GM21390 (cell line): ENCODE measurements around the gene ODAD4.

Experiments used
- ATAC-seq: cut with Tn5 transposase; IDR thresholded peaks from one replicate; pipeline ENCODE4 v1.9.1; 2021; ENCODE audit not compliant: unreplicated experiment

The ODAD4 gene

GRCh38 chr17:41967921-41968578, 37.6 kb downstream of the ODAD4 start:
- no peak for ATAC-seq

DNA sequence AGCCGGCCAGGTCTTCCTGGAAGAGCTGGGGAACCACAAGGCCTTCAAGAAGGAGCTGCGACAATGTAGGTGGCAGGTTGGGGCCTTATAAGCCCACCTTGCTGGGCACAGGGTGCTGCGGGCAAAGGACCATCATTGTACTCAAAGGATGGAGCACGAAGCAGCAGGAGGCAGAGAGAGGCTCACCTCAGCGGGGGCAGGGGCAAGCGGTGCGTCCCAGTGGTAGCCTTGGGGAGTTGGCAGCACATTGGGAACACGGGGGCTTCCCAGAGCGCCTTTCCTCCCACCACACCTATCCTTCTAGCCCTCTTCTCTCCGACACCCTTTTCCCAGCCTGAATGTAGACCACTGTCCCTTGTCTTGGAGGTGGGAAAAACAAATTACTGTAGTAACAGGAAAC, 38.3 kb downstream of the ODAD4 start:
- no peak for ATAC-seq

DNA sequence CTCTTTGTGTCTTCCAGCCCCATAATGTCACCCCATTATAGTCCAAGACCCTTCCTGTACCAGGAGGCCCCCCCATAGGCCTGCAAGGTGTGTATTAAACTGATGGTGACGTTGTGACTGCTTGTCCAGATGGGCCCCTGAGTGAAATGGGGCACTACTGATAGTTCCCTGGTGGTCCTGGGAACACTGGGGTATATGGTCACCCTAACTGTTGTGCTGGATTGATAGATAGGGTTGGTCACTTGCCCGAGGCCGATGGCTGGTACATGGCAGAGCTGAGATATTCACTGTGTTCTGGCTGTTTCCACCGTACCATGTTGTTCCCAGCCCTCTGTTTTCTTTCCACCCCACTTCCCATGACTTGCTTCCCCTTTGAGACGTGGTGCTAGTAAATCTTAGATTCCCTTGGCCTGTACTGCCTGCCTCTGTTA, 40.5 kb downstream of the ODAD4 start:
- ATAC-seq: no peak

DNA sequence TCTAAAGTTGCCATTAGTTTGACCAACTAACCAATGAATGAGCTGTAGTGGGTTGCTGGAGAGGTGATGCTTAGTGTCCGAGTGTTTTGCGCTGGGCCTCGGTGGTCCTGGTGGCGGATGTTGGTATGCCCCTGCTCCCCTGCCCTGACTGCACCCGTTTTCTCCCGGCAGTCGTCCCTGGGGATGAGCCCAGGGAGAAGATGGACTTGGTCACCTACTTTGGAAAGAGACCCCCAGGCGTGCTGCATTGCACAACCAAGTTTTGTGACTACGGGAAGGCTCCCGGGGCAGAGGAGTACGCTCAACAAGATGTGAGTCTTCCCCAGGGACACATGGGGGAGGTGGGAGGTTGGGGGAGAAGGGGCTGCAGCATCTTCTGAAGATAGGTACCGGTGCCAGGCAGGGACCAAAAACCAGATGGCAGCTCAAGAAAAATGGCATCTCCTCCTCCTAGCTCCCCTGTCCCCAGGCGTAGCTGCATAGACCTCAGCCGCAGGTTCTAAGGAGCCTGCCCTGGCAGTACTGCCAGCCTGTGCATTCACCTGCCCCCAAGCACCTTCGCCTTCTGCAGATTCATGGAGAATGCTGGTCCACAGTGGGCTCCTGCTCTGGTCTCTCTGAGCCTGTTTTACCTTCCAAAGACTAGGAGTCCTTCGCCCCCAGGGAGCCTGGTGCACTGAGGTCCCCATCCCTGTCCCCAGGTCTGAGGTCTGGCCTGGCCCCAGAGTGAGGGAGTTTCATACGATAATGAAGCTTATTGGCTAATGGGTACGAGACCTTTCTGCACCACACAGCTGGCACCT, 41.5 kb downstream of the ODAD4 start:
- no peak for ATAC-seq

GRCh38 chr17:41972571-41973407, 42.4 kb downstream of the ODAD4 start:
- no peak for ATAC-seq

- ATAC-seq: no peak
Observed at GRCh38 chr17:41973408-41973811, 43.0 kb downstream of the ODAD4 start.

DNA sequence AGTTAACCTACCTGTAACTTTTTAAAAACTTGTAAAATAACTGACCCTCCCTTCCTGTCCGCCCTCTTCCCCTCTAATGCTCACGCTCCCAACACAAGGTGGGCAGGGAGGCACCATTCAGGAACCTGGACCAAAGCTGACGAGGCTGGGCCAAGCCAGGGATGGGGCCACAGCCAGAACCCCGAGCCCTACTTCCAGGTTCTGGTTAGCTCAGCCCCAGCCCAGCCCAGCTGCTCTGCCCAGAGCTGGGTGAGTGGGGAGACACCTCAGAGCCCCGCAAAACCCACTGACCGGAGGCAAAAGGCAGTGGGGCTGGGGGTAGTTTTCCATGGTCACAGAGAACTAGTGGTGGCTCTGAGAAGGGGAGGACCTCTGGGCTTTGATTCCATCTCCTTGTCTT, 43.6 kb downstream of the ODAD4 start:
- ATAC-seq: no peak

GRCh38 chr17:41974658-41975057, 44.2 kb downstream of the ODAD4 start:
- no peak for ATAC-seq

DNA sequence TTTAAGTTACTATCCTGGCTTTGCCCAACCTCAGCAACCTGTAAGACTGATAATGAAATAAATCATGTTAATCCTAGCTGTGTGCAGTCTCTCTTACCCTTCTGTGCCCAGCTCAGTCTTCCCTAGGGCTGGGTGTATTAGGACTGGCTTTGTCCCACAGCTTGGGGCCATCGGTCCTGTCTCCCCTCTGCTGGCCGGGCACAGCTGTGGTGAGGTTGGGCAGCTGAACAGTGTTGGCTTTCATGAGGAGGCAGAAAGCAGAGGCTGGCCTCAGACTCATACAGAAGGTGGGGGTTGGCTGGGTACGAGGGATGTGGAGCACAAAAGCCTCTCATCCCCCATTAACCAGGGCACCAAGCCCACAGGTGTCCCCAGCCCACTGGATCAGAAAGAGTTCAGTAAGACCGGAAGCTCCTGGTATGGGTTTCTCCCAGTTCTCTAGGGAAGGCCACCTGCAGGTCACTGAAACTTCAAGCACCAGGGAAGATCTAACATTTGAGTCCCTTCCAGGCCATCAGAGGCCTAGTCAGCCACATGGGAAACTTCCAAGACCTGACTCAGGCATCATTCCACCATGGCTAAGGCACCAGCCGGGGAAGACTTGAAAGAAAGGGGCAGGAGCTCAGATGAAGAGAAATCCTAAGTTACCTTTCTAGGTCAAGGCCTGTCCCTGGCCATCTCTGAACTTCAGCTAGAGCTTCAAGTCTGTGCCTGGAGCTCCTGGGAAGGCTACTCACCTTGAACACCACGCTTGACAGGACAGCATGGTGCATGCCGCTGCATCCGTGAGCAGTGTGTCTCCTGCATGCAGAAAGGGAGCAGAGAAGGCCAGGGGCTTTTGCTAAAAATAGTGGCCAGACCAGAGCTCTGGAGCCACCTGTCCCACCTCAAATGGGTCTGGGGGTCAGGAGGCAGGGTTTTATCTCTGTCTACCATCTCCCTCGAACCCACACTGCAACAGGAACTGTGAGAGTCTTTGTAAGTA, 45.0 kb downstream of the ODAD4 start:
- ATAC-seq: no peak

DNA sequence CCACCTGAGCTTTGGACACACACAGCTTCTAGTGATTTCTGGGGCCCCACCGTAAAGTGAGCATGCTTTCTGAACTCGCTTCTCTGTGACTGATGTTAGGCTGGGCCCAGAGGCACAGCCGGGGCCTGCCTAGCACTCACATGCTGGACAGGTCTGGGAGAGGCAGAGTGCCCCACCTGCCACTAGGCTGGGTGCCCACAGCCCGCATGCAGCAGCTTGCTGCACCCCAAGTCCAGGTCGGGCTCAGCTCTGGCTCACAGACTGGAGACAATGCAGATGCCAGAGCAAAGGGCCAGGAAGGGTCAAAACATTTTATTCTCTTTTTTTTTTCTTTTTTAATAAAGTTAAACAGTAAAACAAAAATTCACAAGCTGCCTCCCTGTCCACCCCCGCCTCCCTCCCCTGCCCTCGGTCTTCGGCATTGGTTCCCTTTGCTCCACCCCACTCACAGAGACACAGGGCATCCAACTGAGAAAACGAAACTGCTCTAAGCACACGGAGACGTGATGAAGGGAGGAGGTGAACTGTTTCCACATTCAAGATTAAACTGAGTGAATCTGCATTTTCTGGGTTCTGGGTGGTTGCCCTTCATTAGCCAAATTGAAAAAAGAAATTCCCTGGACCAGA, 45.8 kb downstream of the ODAD4 start:
- no peak for ATAC-seq

DNA sequence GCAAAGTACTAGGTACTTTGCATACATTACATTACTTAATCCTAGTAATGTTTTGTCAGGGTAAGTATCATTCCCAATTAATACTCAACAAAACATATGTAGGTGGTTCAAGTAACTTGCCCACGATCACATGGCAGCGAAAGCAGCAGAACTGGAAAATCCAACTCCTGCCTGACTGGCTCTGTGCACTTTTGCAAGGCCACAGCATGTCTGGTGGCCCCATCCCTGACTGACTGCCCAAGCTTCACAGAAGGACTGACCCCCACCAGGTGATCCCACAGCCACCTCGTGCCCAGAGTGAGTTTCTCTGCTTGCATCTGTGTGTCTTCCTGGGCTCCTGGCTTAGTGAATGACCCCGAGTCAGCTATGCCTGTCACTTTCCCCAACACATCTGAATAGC, 47.6 kb downstream of the ODAD4 start:
- no peak for ATAC-seq

GRCh38 chr17:41982026-41982760, 51.8 kb downstream of the ODAD4 start:
- no peak for ATAC-seq

- ATAC-seq: no peak
Observed at GRCh38 chr17:41984454-41984853, 54.0 kb downstream of the ODAD4 start.

- no peak for ATAC-seq
Observed at GRCh38 chr17:41985919-41986318, 55.5 kb downstream of the ODAD4 start.

DNA sequence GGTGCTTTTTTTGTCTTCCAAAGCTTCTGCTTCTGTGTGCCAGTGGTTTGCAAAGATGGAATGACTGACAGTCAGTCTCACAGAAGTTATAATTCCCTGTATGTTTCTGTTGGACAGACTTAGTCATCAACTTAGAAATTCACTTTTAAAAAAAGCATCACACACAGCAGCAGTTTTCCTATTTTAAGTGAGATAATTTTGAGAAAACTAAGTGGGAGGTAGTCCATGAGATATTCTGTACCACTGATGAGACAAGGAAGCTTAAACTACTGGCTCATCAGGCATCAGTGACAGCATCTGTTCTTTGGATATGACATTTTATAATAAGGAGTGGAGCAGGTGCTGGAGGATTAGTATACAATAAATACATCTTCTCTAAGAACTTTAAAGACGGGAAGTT, 56.2 kb downstream of the ODAD4 start:
- no peak for ATAC-seq

- ATAC-seq: no peak
Observed at GRCh38 chr17:41987642-41988041, 57.2 kb downstream of the ODAD4 start.

DNA sequence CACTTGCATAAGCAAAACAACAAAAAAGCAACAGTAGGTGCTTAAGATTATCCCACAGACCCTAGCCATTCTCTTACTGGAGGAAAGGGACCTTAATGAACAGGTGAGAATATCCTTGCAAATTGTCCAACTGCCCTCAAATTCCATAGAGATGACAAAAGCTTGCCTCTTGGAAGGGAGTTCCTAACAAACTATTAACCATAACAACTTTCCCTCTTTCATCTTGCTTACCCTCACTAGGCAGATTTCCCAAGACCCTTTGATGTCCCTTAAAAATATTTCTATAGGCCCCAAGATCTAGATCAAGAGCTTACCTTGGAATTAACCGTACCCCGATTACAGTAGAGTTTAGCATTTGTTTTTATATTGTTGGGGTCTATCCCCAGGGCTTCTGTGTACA, 58.0 kb downstream of the ODAD4 start:
- ATAC-seq: no peak

GRCh38 chr17:41989702-41990419, 59.4 kb downstream of the ODAD4 start:
- ATAC-seq: no peak

GRCh38 chr17:41992576-41992975, 62.2 kb downstream of the ODAD4 start:
- no peak for ATAC-seq
